A549 (cell line): Measurements from ENCODE around the gene WWP2. TPM values are rescaled to one million over a fixed set of nuclear protein-coding genes. Genes with fewer than 3 reads are reported as not detected.

ENCODE experiments used
- ATAC-seq, 2 experiments: fragments of 200-7000 bp in 1 of 2; fragments of >200 bp in 1 of 2; cut with Nextera tagmentation in 1 of 2; cut with Tn5 transposase in 1 of 2; 3 replicates each; pipeline versions ENCODE4 v1.8.0 to v1.9.1; 2018 to 2020; ENCODE audit warnings: mild to moderate bottlenecking in 1 of 2, moderate library complexity in 1 of 2
- CTCF ChIA-PET: fragments of 300-600 bp; sonication (Branson Sonifier 250); formaldehyde crosslinking; extraction: SDS; loops from one replicate; lab custom pipeline; 2021; ENCODE audit warnings: antibody characterized with exemption, inconsistent platforms; lab: Yijun Ruan, JAX
- POLR2A ChIA-PET: fragments of 350-600 bp; formaldehyde crosslinking; extraction: SDS; loops from one replicate; lab custom pipeline; 2021; ENCODE audit warnings: antibody characterized with exemption, inconsistent platforms; lab: Yijun Ruan, JAX
- DNase-seq, 2 experiments: peaks; one replicate each; pipeline versions ENCODE4 v3.0.0 to v3.0.0-alpha.2; 2011 to 2016; ENCODE audit warnings: low read depth in 1 of 2, low spot score in 1 of 2
- FAIRE-seq: peaks from 2 replicates; lab custom pipeline; 2011; peaks lifted over from hg19 to GRCh38; lab: Jason Lieb, UNC
- H3K27ac ChIP-seq, 2 experiments: fragments of >200 bp; sonication (Bioruptor Twin); formaldehyde crosslinking; 3 replicates each; pipeline ENCODE4 v1.5.1; 2016 to 2017
- H3K4me1 ChIP-seq: fragments of >200 bp; sonication (Bioruptor Twin); formaldehyde crosslinking; 3 replicates; pipeline ENCODE4 v1.6.1; 2016
- H3K4me2 ChIP-seq: fragments of >200 bp; sonication (Bioruptor Twin); formaldehyde crosslinking; 3 replicates; pipeline ENCODE4 v1.6.1; 2016
- H3K4me3 ChIP-seq: fragments of >200 bp; sonication (Bioruptor Twin); formaldehyde crosslinking; 3 replicates; pipeline ENCODE4 v1.5.1; 2016
- H3K9me3 ChIP-seq: fragments of >200 bp; sonication (Bioruptor Twin); formaldehyde crosslinking; 3 replicates; pipeline ENCODE4 v1.6.1; 2016
- CEBPB ChIP-seq, 2 experiments: fragments of >200 bp in 1 of 2; sonication (Bioruptor Twin) in 1 of 2; formaldehyde crosslinking in 1 of 2; IDR thresholded peaks; 2 replicates each; pipeline ENCODE4 v1.6.1; 2012 to 2016
- E2F6 ChIP-seq: IDR thresholded peaks from 2 replicates; pipeline ENCODE4 v1.6.1; 2012; ENCODE audit warnings: low read depth, borderline replicate concordance
- EHMT2 ChIP-seq: fragments of 200-600 bp; sonication (generic); IDR thresholded peaks from 2 replicates; pipeline ENCODE4 v1.6.1; 2016; ENCODE audit warnings: antibody characterized with exemption, low read depth, mild to moderate bottlenecking, moderate library complexity
- ELK1 ChIP-seq: fragments of 150-350 bp; IDR thresholded peaks from 2 replicates; pipeline ENCODE4 v1.6.1; 2014; ENCODE audit warnings: low read depth, mild to moderate bottlenecking, low read length
- EP300 ChIP-seq, 2 experiments: fragments of >200 bp; sonication (Bioruptor Twin); formaldehyde crosslinking; IDR thresholded peaks; 2 replicates in 1 of 2; 3 replicates in 1 of 2; pipeline ENCODE4 v1.6.1; 2016 to 2017
- FOXS1 ChIP-seq: fragments of 250-450 bp; sonication (Bioruptor Pico); IDR thresholded peaks from 2 replicates; pipeline ENCODE4 v1.5.0; 2020; ENCODE audit warnings: mild to moderate bottlenecking, moderate library complexity
- HDAC2 ChIP-seq: fragments of 200-600 bp; sonication (generic); IDR thresholded peaks from 2 replicates; pipeline ENCODE4 v1.6.1; 2016
- JUNB ChIP-seq: fragments of >200 bp; sonication (Bioruptor Twin); formaldehyde crosslinking; IDR thresholded peaks from 2 replicates; pipeline ENCODE4 v1.6.1; 2016
- KDM1A ChIP-seq: fragments of 200-600 bp; sonication (generic); IDR thresholded peaks from 2 replicates; pipeline ENCODE4 v1.6.1; 2016; ENCODE audit warnings: low read depth, mild to moderate bottlenecking
- MAZ ChIP-seq: fragments of 150-350 bp; IDR thresholded peaks from 2 replicates; pipeline ENCODE4 v1.6.1; 2014; ENCODE audit warnings: antibody characterized with exemption, low read depth, low read length, borderline replicate concordance
- MYC ChIP-seq: IDR thresholded peaks from 2 replicates; pipeline ENCODE4 v1.6.1; 2012; ENCODE audit warnings: mild to moderate bottlenecking, inconsistent platforms, low read length, improper control_type of control experiment, borderline replicate concordance
- POLR2AphosphoS2 ChIP-seq: conservative IDR thresholded peaks from 2 replicates; pipeline ENCODE4 v1.6.1; 2012; ENCODE audit warnings: low read length, improper control_type of control experiment, inconsistent platforms
- RARB ChIP-seq: fragments of 250-450 bp; sonication (Bioruptor Pico); IDR thresholded peaks from 2 replicates; pipeline ENCODE4 v1.8.0; 2021; ENCODE audit warnings: mild to moderate bottlenecking, moderate library complexity
- RFX5 ChIP-seq: fragments of 450-650 bp; IDR thresholded peaks from 2 replicates; pipeline ENCODE4 v1.7.1; 2014; ENCODE audit warnings: antibody characterized with exemption, mild to moderate bottlenecking, moderate library complexity
- TFCP2L1 ChIP-seq: fragments of 250-450 bp; sonication (Bioruptor Pico); IDR thresholded peaks from 2 replicates; pipeline ENCODE4 v1.5.0; 2021; ENCODE audit warnings: mild to moderate bottlenecking
- TP53 ChIP-seq: fragments of 250-450 bp; sonication (Bioruptor Pico); IDR thresholded peaks from 2 replicates; pipeline ENCODE4 v1.5.0; 2021; ENCODE audit warnings: mild to moderate bottlenecking, moderate library complexity
- ZFP36 ChIP-seq: fragments of 450-650 bp; IDR thresholded peaks from 2 replicates; pipeline ENCODE4 v1.6.1; 2014; ENCODE audit warnings: borderline replicate concordance; ENCODE audit not compliant: partially characterized antibody
- ZSCAN20 ChIP-seq: fragments of 250-450 bp; sonication (Bioruptor Pico); IDR thresholded peaks from 2 replicates; pipeline ENCODE4 v1.8.0; 2022; ENCODE audit warnings: mild to moderate bottlenecking, moderate library complexity
- WGBS: methylation state at CpG from one replicate; pipeline ENCODE4 v1.1.6; 2017; ENCODE audit errors: missing lambda C conversion rate; 5-methylcytosine and 5-hydroxymethylcytosine counted together
- polyA plus RNA-seq, 4 experiments: library from polyadenylated mRNA; depleted of rRNA in 3 of 4; stranded (reverse); fragments of >200 nt; fragmentation: RNase III in 1 of 4; extraction: RNeasy Plus Mini Kit Qiagen cat#74134 plus additional on column Dnase treatment in 1 of 4; gene quantifications; 2 replicates in 3 of 4; 3 replicates in 1 of 4; pipeline ENCODE4 v1.2.3, GENCODE V29; 2011 to 2017

WWP2 gene
- polyA plus RNA-seq, 2 of the 4 experiments (the other 2 are of a cell fraction): 16.1 to 16.2 TPM

GRCh38 chr16:69934751-69935150 is 172.6 kb downstream of the WWP2 start:
- no peaks in the 10 kb centered on the region for H3K9me3 ChIP-seq

GRCh38 chr16:69935278-69935711 is 173.2 kb downstream of the WWP2 start:
- TF ChIP-seq ELK1 (no peak), MYC (no peak), JUNB (no peak), ZFP36 (no peak), MAZ (no peak), RFX5 (no peak), HDAC2 (no peak), RARB (no peak)
- DNase-seq: no peak
- H3K27ac ChIP-seq: no peak overlapping the region
- no peak overlapping the region for H3K4me2 ChIP-seq
- no peak for ATAC-seq
- WGBS: 94% methylated on average over 9 of the region's 19 CpGs
- no peaks in the 10 kb centered on the region for H3K4me1 ChIP-seq
- no peak overlapping the region for H3K4me3 ChIP-seq
- FAIRE-seq: no peak
- CTCF ChIA-PET: interaction anchor here (1.1 to 17.7 kb wide), 3 partner anchors 15 to 137 kb away, joined by 4 to 288 read pairs (median 9); no protein-coding TSS in a partner anchor
- POLR2A ChIA-PET: no interaction called here
- H3K9me3 ChIP-seq: no peaks in the 10 kb centered on the region

More at GRCh38 chr16:69934751-69935150, 172.6 kb downstream of the WWP2 start:
- Histone ChIP-seq H3K27ac (no peak overlapping the region), H3K4me3 (no peak overlapping the region), H3K4me1 (no peaks in the 10 kb centered on the region), H3K4me2 (no peak overlapping the region)
- no peak for FAIRE-seq
- ChIA-PET CTCF (interaction anchor here (0.6 to 17.7 kb wide), 3 partner anchors 14 to 137 kb away, joined by 3 to 288 read pairs (median 4); no protein-coding TSS in a partner anchor), POLR2A (no interaction called here)
- no peak for DNase-seq
- ATAC-seq: no peak
- WGBS: 95% methylated on average over 17 of the region's 17 CpGs
- no peak for TF ChIP-seq EHMT2

- no peak overlapping the region for H3K4me2 ChIP-seq
- ChIA-PET POLR2A (no interaction called here), CTCF (interaction anchor here (1.0 to 17.7 kb wide), 7 partner anchors 15 to 170 kb away, joined by 3 to 288 read pairs (median 4); no protein-coding TSS in a partner anchor)
- no peak overlapping the region for H3K27ac ChIP-seq
- DNase-seq (no peak), FAIRE-seq (no peak), ATAC-seq (no peak)
- H3K9me3 ChIP-seq: no peaks in the 10 kb centered on the region
- H3K4me1 ChIP-seq: no peaks in the 10 kb centered on the region
- 89% methylated on average over 10 of the region's 10 CpGs for WGBS
- H3K4me3 ChIP-seq: no peak overlapping the region
- TF ChIP-seq RARB (no peak), CEBPB (IDR thresholded peaks at IDR 0.05) (no peak), FOXS1 (CRISPR knock-in tag) (no peak), HDAC2 (no peak), TFCP2L1 (CRISPR knock-in tag) (no peak), TP53 (CRISPR knock-in tag) (no peak), E2F6 (no peak)
Measured at GRCh38 chr16:69935740-69936139, 173.6 kb downstream of the WWP2 start.

- CTCF ChIA-PET: interaction anchor here (1.0 to 17.7 kb wide), 11 partner anchors 16 to 171 kb away, joined by 3 to 288 read pairs (median 9); no protein-coding TSS in a partner anchor
Measured at GRCh38 chr16:69936252-69936651, 174.1 kb downstream of the WWP2 start.

More at GRCh38 chr16:69936252-69936651, 174.1 kb downstream of the WWP2 start:
- POLR2A ChIA-PET: interaction anchor here (0.5 kb wide), 1 partner anchor 124 kb away, joined by 4 read pairs; no protein-coding TSS in a partner anchor
- no peak for DNase-seq
- no peak overlapping the region for H3K4me3 ChIP-seq
- H3K4me2 ChIP-seq: no peak overlapping the region
- no peak for FAIRE-seq
- H3K9me3 ChIP-seq: no peaks in the 10 kb centered on the region
- no peak for ATAC-seq
- WGBS: 90% methylated on average over 16 of the region's 16 CpGs
- TF ChIP-seq EP300 (IDR thresholded peaks at IDR 0.05): no peak
- no peak for TF ChIP-seq KDM1A
- no peak for TF ChIP-seq ZSCAN20 (CRISPR knock-in tag)
- no peak for TF ChIP-seq POLR2AphosphoS2
- TF ChIP-seq FOXS1 (CRISPR knock-in tag): no peak
- H3K27ac ChIP-seq: no peak overlapping the region
- H3K4me1 ChIP-seq: no peaks in the 10 kb centered on the region
